Embryonic facial prominence (tissue), 1 donor: ENCODE results near the gene RMI1.
"Not testable (repeated sequence)": the region's sequence is repeated elsewhere in the genome, so short reads cannot be mapped to it uniquely, and the experiment has no call there.

Experiments used
- DNase-seq: peaks from one replicate; pipeline ENCODE4 v3.0.0-alpha.2; 2016; ENCODE audit errors: extremely low spot score

Gene RMI1

GRCh38 chr9:84003246-84003645, 22.6 kb downstream of the RMI1 start:
- no peak for DNase-seq

DNA sequence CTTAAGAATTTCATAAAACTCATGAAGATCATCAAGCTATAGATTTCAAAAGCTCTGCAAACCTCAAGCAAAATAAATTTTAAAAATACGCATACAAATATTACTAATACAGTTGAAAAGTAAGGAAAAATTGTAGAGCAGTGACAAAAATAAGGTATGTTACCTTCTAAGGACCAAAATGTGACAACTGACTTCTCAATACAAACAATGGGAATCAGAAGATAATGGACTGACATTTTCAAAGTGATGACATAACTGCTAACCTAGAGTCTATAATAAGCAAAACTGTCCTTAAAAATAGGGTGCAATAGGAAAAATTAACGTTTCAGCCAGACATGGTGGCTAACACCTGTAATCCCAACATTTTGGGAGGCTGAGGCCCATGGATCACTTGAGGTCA, 27.1 kb downstream of the RMI1 start:
- DNase-seq = no peak

- no peak for DNase-seq
Measured at GRCh38 chr9:84024041-84024575, 43.5 kb downstream of the RMI1 start.

- DNase-seq = no peak
Measured at GRCh38 chr9:84027201-84027600, 46.6 kb downstream of the RMI1 start.

DNA sequence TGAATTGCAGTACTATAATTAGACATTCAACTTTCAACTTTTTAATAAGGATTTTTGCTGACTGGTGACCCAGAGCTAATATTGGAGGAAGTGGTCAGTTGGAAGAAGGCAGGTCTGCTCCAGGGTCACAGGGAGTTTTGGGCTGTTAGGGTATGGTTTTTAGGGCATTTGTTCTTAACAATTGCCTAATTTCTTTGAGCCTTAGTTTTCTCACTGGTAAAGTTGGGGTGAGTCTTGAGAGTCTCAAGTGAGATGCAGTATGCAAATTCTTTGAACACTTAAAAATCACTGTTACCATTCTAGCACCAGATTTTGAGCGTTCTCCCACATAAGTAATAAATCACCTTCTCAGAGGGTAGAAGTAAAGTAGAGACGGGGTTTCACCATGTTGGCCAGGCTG, 50.9 kb downstream of the RMI1 start:
- DNase-seq = no peak

GRCh38 chr9:84041857-84042256, 61.3 kb downstream of the RMI1 start:
- DNase-seq = not testable (repeated sequence)

GRCh38 chr9:84045481-84046097, 65.0 kb downstream of the RMI1 start:
- DNase-seq = no peak
